NCI-H460 (cell line): ENCODE data around the gene PC. TPM values are rescaled to one million over a fixed set of nuclear protein-coding genes. Genes with fewer than 3 reads are reported as not detected.
"Not testable (repeated sequence)": the region's sequence is repeated elsewhere in the genome, so short reads cannot be mapped to it uniquely, and the experiment has no call there.

ENCODE experiments used
- DNase-seq: peaks from one replicate; pipeline ENCODE4 v3.0.0-alpha.2; 2016; ENCODE audit warnings: low read depth; ENCODE audit errors: extremely low read depth
- total RNA-seq: library from RNA; depleted of rRNA; stranded (reverse); fragments of >200 nt; shearing (Covaris generic); gene quantifications from 2 replicates; pipeline ENCODE4 v1.2.3, GENCODE V29; 2014

The PC gene
- total RNA-seq, 1 experiment from 2014 or later: 22.2 TPM

GRCh38 chr11:66848671-66849500, 109.3 kb downstream of the PC start:
- DNase-seq: no peak

- no peak for DNase-seq
Observed at GRCh38 chr11:66847461-66848232, 110.5 kb downstream of the PC start.

GRCh38 chr11:66846671-66847091, 111.5 kb downstream of the PC start:
- DNase-seq: no peak

GRCh38 chr11:66845876-66846212, 112.3 kb downstream of the PC start:
- no peak for DNase-seq

GRCh38 chr11:66845143-66845875, 112.9 kb downstream of the PC start:
- DNase-seq: no peak

GRCh38 chr11:66844496-66845142, 113.6 kb downstream of the PC start:
- no peak for DNase-seq

- no peak for DNase-seq
Observed at GRCh38 chr11:66843776-66844495, 114.2 kb downstream of the PC start.

- peak; percentile 76 for DNase-seq
Observed at GRCh38 chr11:66842896-66843775, 115.0 kb downstream of the PC start, which contains the start of gene RCE1. TSS of gene RCE1 (plus strand) at chr11:66843441. CDS start at chr11:66843456, 15 bp downstream.

- DNase-seq: no peak
Observed at GRCh38 chr11:66842501-66842895, 115.7 kb downstream of the PC start.

GRCh38 chr11:66841861-66842260, 116.3 kb downstream of the PC start:
- no peak for DNase-seq

- DNase-seq: no peak
Observed at GRCh38 chr11:66840317-66841091, 117.7 kb downstream of the PC start.

- no peak for DNase-seq
Observed at GRCh38 chr11:66835768-66836405, 122.3 kb downstream of the PC start.

- DNase-seq: no peak
Observed at GRCh38 chr11:66834943-66835342, 123.2 kb downstream of the PC start.

- DNase-seq: no peak
Observed at GRCh38 chr11:66834539-66834845, 123.7 kb downstream of the PC start.

GRCh38 chr11:66824573-66824972, 133.6 kb downstream of the PC start:
- not testable (repeated sequence) for DNase-seq

GRCh38 chr11:66823700-66824099, 134.5 kb downstream of the PC start:
- no peak for DNase-seq

- no peak for DNase-seq
Observed at GRCh38 chr11:66820901-66821300, 137.3 kb downstream of the PC start.

GRCh38 chr11:66820381-66820780, 137.8 kb downstream of the PC start:
- DNase-seq: no peak
